SK-N-MC (cell line): ENCODE measurements around the gene PLPP4.

Experiments used
- EZH2 ChIP-seq: fragments of 200-600 bp; sonication (generic); IDR thresholded peaks from one replicate; pipeline ENCODE4 v1.6.1; 2017; ENCODE audit warnings: antibody characterized with exemption
- FOXP2 ChIP-seq: optimal IDR thresholded peaks from 2 replicates; pipeline ENCODE3; 2011; ENCODE audit warnings: mild to moderate bottlenecking, moderate library complexity; ENCODE audit not compliant: insufficient read depth; ENCODE audit errors: extremely low read length, control extremely low read depth
- POLR2AphosphoS5 ChIP-seq: IDR thresholded peaks from 2 replicates; pipeline ENCODE4 v1.6.1; 2012; ENCODE audit warnings: mild to moderate bottlenecking, low read depth, low read length, borderline replicate concordance

GRCh38 chr10:120505056-120505455 is 48.0 kb downstream of the PLPP4 start:
- TF ChIP-seq EZH2 (no peak), FOXP2 (no peak), POLR2AphosphoS5 (no peak)
